SK-N-SH (cell line): Measurements from ENCODE around the gene ABCD2. TPM values are rescaled to one million over a fixed set of nuclear protein-coding genes. Genes with fewer than 3 reads are reported as not detected.

Source experiments
- CTCF ChIA-PET: fragments of 300-600, 350-600 bp; formaldehyde crosslinking; extraction: SDS; loops from one replicate; lab custom pipeline; 2021; lab: Yijun Ruan, JAX
- POLR2A ChIA-PET: fragments of 350-600 bp; sonication (Branson Sonifier 250); formaldehyde crosslinking; extraction: SDS; loops from one replicate; lab custom pipeline; 2020; ENCODE audit warnings: antibody characterized with exemption, inconsistent platforms; lab: Yijun Ruan, JAX
- DNase-seq: peaks from one replicate; pipeline ENCODE4 v3.0.0; 2012
- H2AFZ ChIP-seq: fragments of 200-600 bp; sonication (generic); 2 replicates; pipeline ENCODE4 v1.8.1; 2016; ENCODE audit warnings: antibody characterized with exemption, mild to moderate bottlenecking, low read depth
- H3F3A ChIP-seq: fragments of 200-600 bp; sonication (generic); replicated peaks from 2 replicates; pipeline ENCODE3; 2016; ENCODE audit warnings: antibody characterized with exemption, mild to moderate bottlenecking; ENCODE audit not compliant: insufficient read depth
- H3K27ac ChIP-seq, 2 experiments: fragments of 200-500 bp in 1 of 2; fragments of 200-600 bp in 1 of 2; sonication (Bioruptor generic) in 1 of 2; sonication (generic), shearing (Covaris generic) in 1 of 2; 2 replicates each; pipeline versions ENCODE4 v1.5.1 to v1.6.1; 2014 to 2016; ENCODE audit warnings: low read depth in 2 of 2, inconsistent platforms in 1 of 2, low read length in 1 of 2, mild to moderate bottlenecking in 1 of 2, mixed read lengths in 1 of 2
- H3K27me3 ChIP-seq: fragments of 200-600 bp; sonication (generic), shearing (Covaris generic); 2 replicates; pipeline ENCODE4 v1.6.1; 2016; ENCODE audit warnings: mixed run types; ENCODE audit not compliant: insufficient read depth
- H3K36me3 ChIP-seq, 2 experiments: fragments of 200-500 bp in 1 of 2; fragments of 200-600 bp in 1 of 2; sonication (Bioruptor generic) in 1 of 2; sonication (generic) in 1 of 2; replicated peaks in 1 of 2; 2 replicates each; pipeline versions ENCODE3 to v1.5.1; 2014 to 2016; ENCODE audit warnings: low read length in 1 of 2, mild to moderate bottlenecking in 1 of 2; ENCODE audit not compliant: insufficient read depth in 2 of 2, control insufficient read depth in 1 of 2
- H3K4me1 ChIP-seq, 2 experiments: fragments of 200-500 bp in 1 of 2; fragments of 200-600 bp in 1 of 2; sonication (Bioruptor generic) in 1 of 2; sonication (generic), shearing (Covaris generic) in 1 of 2; 2 replicates each; pipeline versions ENCODE4 v1.5.1 to v1.6.1; 2014 to 2016; ENCODE audit warnings: low read depth in 1 of 2, low read length in 1 of 2, mixed run types in 1 of 2; ENCODE audit not compliant: insufficient read depth in 2 of 2, control insufficient read depth in 1 of 2
- H3K4me2 ChIP-seq: fragments of 200-600 bp; sonication (generic), shearing (Covaris generic); 2 replicates; pipeline ENCODE4 v1.6.1; 2017; ENCODE audit warnings: mixed run types
- H3K4me3 ChIP-seq, 2 experiments: fragments of 200-500 bp in 1 of 2; fragments of 200-600 bp in 1 of 2; sonication (Bioruptor generic) in 1 of 2; sonication (generic), shearing (Covaris generic) in 1 of 2; 2 replicates each; pipeline versions ENCODE4 v1.5.1 to v1.8.1; 2014 to 2016; ENCODE audit warnings: low read depth in 2 of 2, inconsistent platforms in 1 of 2, low read length in 1 of 2, mild to moderate bottlenecking in 1 of 2, mixed read lengths in 1 of 2, moderate library complexity in 1 of 2
- H3K79me2 ChIP-seq: fragments of 200-600 bp; sonication (generic); 2 replicates; pipeline ENCODE4 v1.8.1; 2017; ENCODE audit warnings: mild to moderate bottlenecking; ENCODE audit not compliant: insufficient read depth
- H3K9ac ChIP-seq: fragments of 200-600 bp; sonication (generic); 2 replicates; pipeline ENCODE4 v1.6.1; 2017; ENCODE audit warnings: mixed run types
- H3K9me2 ChIP-seq: fragments of 200-600 bp; sonication (generic); 2 replicates; pipeline ENCODE4 v1.6.1; 2017; ENCODE audit warnings: mixed run types
- H3K9me3 ChIP-seq: fragments of 200-600 bp; sonication (generic); 2 replicates; pipeline ENCODE4 v1.6.1; 2017; ENCODE audit warnings: mixed run types, mild to moderate bottlenecking, moderate library complexity
- H4K20me1 ChIP-seq: fragments of 200-600 bp; sonication (generic); 2 replicates; pipeline ENCODE4 v1.6.1; 2017; ENCODE audit warnings: mild to moderate bottlenecking, mixed run types; ENCODE audit not compliant: insufficient read depth
- CTCF ChIP-seq: fragments of 200-600 bp; sonication (generic); IDR thresholded peaks from 2 replicates; pipeline ENCODE4 v1.6.1; 2017; ENCODE audit warnings: antibody characterized with exemption, mild to moderate bottlenecking, moderate library complexity
- ELF1 ChIP-seq: IDR thresholded peaks from 2 replicates; pipeline ENCODE4 v1.4.0; 2012
- EZH2phosphoT487 ChIP-seq: fragments of 200-600 bp; sonication (generic); IDR thresholded peaks from 2 replicates; pipeline ENCODE4 v1.6.1; 2017; ENCODE audit warnings: low read depth, mixed run types, mild to moderate bottlenecking, antibody characterized with exemption, moderate library complexity, borderline replicate concordance
- FOSL2 ChIP-seq: IDR thresholded peaks from 2 replicates; pipeline ENCODE4 v1.4.0; 2012; ENCODE audit warnings: low read depth, mild to moderate bottlenecking, moderate library complexity, borderline replicate concordance
- FOXJ3 ChIP-seq: sonication (generic); formaldehyde crosslinking; IDR thresholded peaks from 2 replicates; pipeline ENCODE4 v1.5.1; 2020; ENCODE audit warnings: mild to moderate bottlenecking, missing genetic modification reagents
- FOXM1 ChIP-seq: IDR thresholded peaks from 2 replicates; pipeline ENCODE4 v1.4.0; 2012; ENCODE audit warnings: low read depth, mild to moderate bottlenecking
- MEF2A ChIP-seq: IDR thresholded peaks from 2 replicates; pipeline ENCODE4 v1.4.0; 2012; ENCODE audit warnings: low read depth, borderline replicate concordance
- MXI1 ChIP-seq: IDR thresholded peaks from 2 replicates; pipeline ENCODE4 v1.6.1; 2012; ENCODE audit warnings: mild to moderate bottlenecking, low read depth, low read length, improper control_type of control experiment
- PBX3 ChIP-seq: IDR thresholded peaks from 2 replicates; pipeline ENCODE4; 2012
- RAD21 ChIP-seq: IDR thresholded peaks from 2 replicates; pipeline ENCODE4 v1.6.1; 2012; ENCODE audit warnings: mild to moderate bottlenecking, low read length
- SIN3A ChIP-seq: IDR thresholded peaks from 2 replicates; pipeline ENCODE4 v1.6.1; 2012; ENCODE audit warnings: low read depth, mild to moderate bottlenecking, low read length, moderate library complexity, borderline replicate concordance
- SMC3 ChIP-seq: IDR thresholded peaks from 2 replicates; pipeline ENCODE4 v1.6.1; 2012; ENCODE audit warnings: low read depth, low read length, improper control_type of control experiment
- WGBS: methylation state at CpG from one replicate; pipeline ENCODE4 v1.1.6; 2017; ENCODE audit warnings: low lambda C conversion rate; 5-methylcytosine and 5-hydroxymethylcytosine counted together
- polyA plus RNA-seq, 3 experiments: library from polyadenylated mRNA; depleted of rRNA; stranded (reverse); fragments of >200 nt; gene quantifications; 2 replicates each; pipeline ENCODE4 v1.2.3, GENCODE V29; 2012
- TF ChIP-seq, protein P1 (sequence below): IDR thresholded peaks from 2 replicates; pipeline ENCODE4 v1.4.0; 2012; ENCODE audit warnings: low read depth

The ABCD2 gene
- polyA plus RNA-seq, 1 of the 3 experiments (the other 2 are of a cell fraction): 0.02 TPM

DNA sequence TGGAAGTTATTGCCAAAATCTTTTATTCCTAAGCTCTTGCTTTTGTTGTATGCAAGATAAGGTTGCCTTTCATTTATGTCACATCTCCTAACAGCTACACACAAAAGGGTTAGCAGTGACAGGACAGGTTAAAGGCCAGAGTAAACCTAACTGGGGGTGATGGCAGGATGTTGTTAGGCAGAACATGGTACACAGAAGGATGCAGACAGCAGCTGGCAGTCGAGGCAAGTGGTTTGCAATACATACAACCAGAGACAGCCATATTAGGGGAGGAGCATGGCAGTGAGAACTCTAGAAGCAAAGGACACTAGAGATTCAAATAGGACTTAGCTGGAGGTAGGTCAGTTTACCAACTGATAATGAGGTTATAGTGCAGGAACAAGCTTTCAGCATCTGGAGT, 2.7 kb upstream of the ABCD2 start:
- Histone ChIP-seq H4K20me1 (no peaks in the 10 kb centered on the region), H3K9ac (no peak overlapping the region), H2AFZ (no peak overlapping the region), H3F3A (peaks cover 13% of the 10 kb centered on the region), H3K4me1 (no peaks in the 10 kb centered on the region; a peak in 2 of 4 replicates), H3K27me3 (no peaks in the 10 kb centered on the region), H3K9me3 (no peaks in the 10 kb centered on the region), H3K36me3 (no peaks in the 10 kb centered on the region), H3K4me3 (no peak overlapping the region), H3K4me2 (no peak overlapping the region), H3K27ac (no peak overlapping the region; a peak in 1 of 4 replicates), H3K9me2 (no peaks in the 10 kb centered on the region), H3K79me2 (no peaks in the 10 kb centered on the region)
- POLR2A ChIA-PET: no interaction called here
- no peak for TF ChIP-seq EZH2phosphoT487
- no peak for DNase-seq
- CTCF ChIA-PET: no interaction called here
- WGBS: 25% methylated on average over 1 of the region's 1 CpG

DNA sequence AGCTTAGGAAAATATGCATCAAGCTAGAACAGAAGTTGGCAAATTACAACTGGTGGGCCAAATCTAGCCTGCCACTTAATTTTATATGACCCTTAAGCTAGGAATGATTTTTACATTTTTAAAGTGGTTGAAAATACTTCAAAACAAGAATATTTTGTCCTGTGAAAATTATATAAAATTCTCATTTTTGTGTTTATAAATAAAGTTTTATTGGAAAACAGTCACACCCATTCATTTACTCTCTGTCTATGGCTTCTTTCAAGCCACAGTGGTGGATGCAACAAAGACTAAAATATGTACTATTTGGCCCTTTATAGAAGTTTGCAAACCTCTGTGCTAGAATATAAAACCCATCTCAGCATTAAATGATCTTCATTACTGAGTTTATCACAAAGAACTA, 2.1 kb upstream of the ABCD2 start:
- no peaks in the 10 kb centered on the region for H3K79me2 ChIP-seq
- H3K9ac ChIP-seq: no peak overlapping the region
- H3K27me3 ChIP-seq: no peaks in the 10 kb centered on the region
- H3K36me3 ChIP-seq: no peaks in the 10 kb centered on the region
- POLR2A ChIA-PET: no interaction called here
- CTCF ChIA-PET: interaction anchor here (1.1 to 1.5 kb wide), 3 partner anchors 20 to 257 kb away, joined by 3 to 4 read pairs (median 3); no protein-coding TSS in a partner anchor
- no peaks in the 10 kb centered on the region for H4K20me1 ChIP-seq
- DNase-seq: no peak
- H3K9me2 ChIP-seq: no peaks in the 10 kb centered on the region
- H3K27ac ChIP-seq: no peak overlapping the region; a peak in 1 of 4 replicates
- no peak overlapping the region for H3K4me3 ChIP-seq
- peaks cover 13% of the 10 kb centered on the region for H3F3A ChIP-seq
- H2AFZ ChIP-seq: no peak overlapping the region
- no peak overlapping the region for H3K4me2 ChIP-seq
- TF ChIP-seq, protein P1, sequence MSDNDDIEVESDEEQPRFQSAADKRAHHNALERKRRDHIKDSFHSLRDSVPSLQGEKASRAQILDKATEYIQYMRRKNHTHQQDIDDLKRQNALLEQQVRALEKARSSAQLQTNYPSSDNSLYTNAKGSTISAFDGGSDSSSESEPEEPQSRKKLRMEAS: no peak
- TF ChIP-seq MXI1: no peak
- no peak for TF ChIP-seq ELF1
- TF ChIP-seq FOXJ3 (CRISPR knock-in tag): no peak
- no peak for TF ChIP-seq PBX3
- no peak for TF ChIP-seq SIN3A
- no peak for TF ChIP-seq RAD21
- H3K4me1 ChIP-seq: no peaks in the 10 kb centered on the region; a peak in 2 of 4 replicates
- H3K9me3 ChIP-seq: no peaks in the 10 kb centered on the region

DNA sequence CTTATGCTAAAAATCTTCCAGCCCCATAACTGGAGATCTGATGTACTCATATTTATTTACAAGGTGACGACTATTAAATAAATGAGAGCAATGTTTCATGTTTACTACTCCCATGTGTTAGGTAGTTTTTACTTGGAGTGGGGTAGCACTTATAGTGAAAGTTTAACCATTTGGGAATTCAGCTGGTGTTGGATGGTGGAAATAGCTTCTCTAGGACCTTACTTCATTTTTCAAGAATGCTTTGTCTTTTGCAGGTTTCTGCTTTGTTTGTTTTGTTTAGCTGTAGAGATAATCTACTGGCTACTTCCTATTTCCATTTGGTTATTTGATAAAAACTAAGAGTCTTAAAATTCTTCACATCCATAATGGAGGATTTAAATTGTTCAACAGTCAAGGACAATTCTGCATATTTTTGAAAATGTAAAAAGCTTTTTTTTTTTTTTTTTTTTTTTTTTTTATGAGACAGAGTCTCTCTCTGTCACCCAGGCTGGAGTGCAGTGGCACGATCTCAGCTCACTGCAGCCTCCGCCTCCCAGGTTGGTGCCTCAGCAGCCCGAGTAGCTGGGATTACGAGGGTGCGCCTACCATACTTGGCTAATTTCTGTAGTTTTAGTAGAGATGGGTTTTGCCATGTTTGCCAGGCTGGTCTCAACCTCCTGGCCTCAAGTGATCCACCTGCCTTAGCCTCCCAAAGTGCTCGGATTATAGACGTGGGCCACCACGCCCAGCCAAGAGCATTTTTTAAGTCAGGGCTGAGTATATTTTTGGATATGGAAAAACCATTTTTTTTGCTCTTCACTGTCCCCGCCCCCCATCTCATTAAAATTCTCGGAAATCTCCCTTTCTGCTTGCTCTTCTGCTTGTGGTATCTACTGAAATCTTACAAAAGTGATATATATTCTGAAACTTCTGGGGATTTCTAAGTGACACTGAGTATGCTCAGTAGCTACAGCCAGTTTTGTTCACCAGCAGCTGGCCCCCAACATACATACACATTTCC, 1.4 kb upstream of the ABCD2 start:
- H3K27me3 ChIP-seq: no peaks in the 10 kb centered on the region
- DNase-seq: no peak
- POLR2A ChIA-PET: no interaction called here
- CTCF ChIA-PET: interaction anchor here (1.1 to 2.2 kb wide), 4 partner anchors 8 to 256 kb away, joined by 3 to 6 read pairs (median 4); no protein-coding TSS in a partner anchor
- peak overlapping the region; percentile 91 for H3K4me2 ChIP-seq
- H3K36me3 ChIP-seq: no peaks in the 10 kb centered on the region
- H4K20me1 ChIP-seq: no peaks in the 10 kb centered on the region
- peak overlapping the region; percentile 35 for H3K9ac ChIP-seq
- H3K9me2 ChIP-seq: no peaks in the 10 kb centered on the region
- H3K9me3 ChIP-seq: no peaks in the 10 kb centered on the region
- H3K4me1 ChIP-seq: no peaks in the 10 kb centered on the region; a peak in 2 of 4 replicates
- H3K27ac ChIP-seq: peak overlapping the region; percentile 47 to 92; a peak in 3 of 4 replicates
- H3F3A ChIP-seq: peaks cover 13% of the 10 kb centered on the region
- WGBS: 80% methylated on average over 11 of the region's 11 CpGs
- TF ChIP-seq PBX3 (no peak), SMC3 (no peak), FOXJ3 (CRISPR knock-in tag) (no peak), CTCF (no peak), FOSL2 (no peak), MEF2A (no peak), FOXM1 (no peak)
- peak overlapping the region; percentile 86 for H2AFZ ChIP-seq
- H3K79me2 ChIP-seq: no peaks in the 10 kb centered on the region
- H3K4me3 ChIP-seq: peak overlapping the region; percentile 67 to 68
